CD8-positive, alpha-beta memory T cell (primary cell): ENCODE data around the gene ITPRID2. TPM values are rescaled to one million over a fixed set of nuclear protein-coding genes. Genes with fewer than 3 reads are reported as not detected.

Source experiments
- CTCF ChIA-PET: fragments of 350-600 bp; sonication (Branson Sonifier 250); formaldehyde crosslinking; loops from one replicate; lab custom pipeline; 2021; ENCODE audit warnings: antibody characterized with exemption; lab: Charles Lee
- POLR2A ChIA-PET: fragments of 350-600 bp; sonication (Branson Sonifier 250); formaldehyde crosslinking; loops from one replicate; lab custom pipeline; 2021; ENCODE audit warnings: antibody characterized with exemption; lab: Charles Lee
- DNase-seq, 5 donors: peaks; one replicate each; pipeline versions ENCODE4 v3.0.0 to v3.0.0-alpha.2; 2020 to 2022; ENCODE audit warnings: mixed read lengths in 1 of 5
- H3K27ac ChIP-seq: one replicate; pipeline ENCODE4 v1.7.0; 2013; ENCODE audit warnings: low read depth, mild to moderate bottlenecking, low read length, moderate library complexity
- H3K27me3 ChIP-seq: 2 replicates; pipeline ENCODE4 v1.7.0; 2013; ENCODE audit warnings: low read length, mild to moderate bottlenecking; ENCODE audit not compliant: insufficient read depth, poor library complexity, severe bottlenecking
- H3K36me3 ChIP-seq: 2 replicates; pipeline ENCODE4 v1.7.0; 2013; ENCODE audit warnings: mild to moderate bottlenecking, low read length, moderate library complexity; ENCODE audit not compliant: insufficient read depth
- H3K4me1 ChIP-seq: 2 replicates; pipeline ENCODE4 v1.7.0; 2013; ENCODE audit warnings: mild to moderate bottlenecking, low read length, moderate library complexity; ENCODE audit not compliant: insufficient read depth
- H3K4me3 ChIP-seq: 2 replicates; pipeline ENCODE4 v1.7.0; 2013; ENCODE audit warnings: mild to moderate bottlenecking, low read length
- H3K9me3 ChIP-seq: 2 replicates; pipeline ENCODE4 v1.7.0; 2013; ENCODE audit warnings: mild to moderate bottlenecking, low read length
- H3K27ac Mint-ChIP-seq, 8 donors: one replicate each; pipeline ENCODE4 v1.8.0; 2020 to 2021; ENCODE audit warnings: mixed read lengths in 8 of 8, mild to moderate bottlenecking in 6 of 8, inconsistent platforms in 3 of 8, moderate library complexity in 3 of 8
- H3K27me3 Mint-ChIP-seq, 2 donors: one replicate each; pipeline ENCODE4 v1.8.0; 2020 to 2021; ENCODE audit warnings: mixed read lengths in 2 of 2, mild to moderate bottlenecking in 1 of 2, moderate library complexity in 1 of 2
- H3K36me3 Mint-ChIP-seq, 3 donors: one replicate each; pipeline ENCODE4 v1.8.0; 2020 to 2021; ENCODE audit warnings: mixed read lengths in 3 of 3, inconsistent platforms in 1 of 3, mild to moderate bottlenecking in 1 of 3
- H3K4me1 Mint-ChIP-seq, 3 donors: one replicate each; pipeline ENCODE4 v1.8.0; 2020 to 2021; ENCODE audit warnings: mixed read lengths in 3 of 3, inconsistent platforms in 1 of 3, mild to moderate bottlenecking in 1 of 3
- H3K4me3 Mint-ChIP-seq, 7 donors: one replicate each; pipeline ENCODE4 v1.8.0; 2020 to 2021; ENCODE audit warnings: mixed read lengths in 7 of 7, mild to moderate bottlenecking in 6 of 7, moderate library complexity in 4 of 7, inconsistent platforms in 2 of 7
- H3K9me3 Mint-ChIP-seq, 5 donors: one replicate each; pipeline ENCODE4 v1.8.0; 2020 to 2022; ENCODE audit warnings: mixed read lengths in 5 of 5, mild to moderate bottlenecking in 3 of 5, moderate library complexity in 2 of 5, inconsistent platforms in 1 of 5
- polyA plus RNA-seq: library from polyadenylated mRNA; unstranded; fragments of 300-500 nt; fragmentation: Illumina TruSeq; gene quantifications from one replicate; pipeline ENCODE4 v1.2.3, GENCODE V29; 2021
- total RNA-seq, 2 experiments: library from RNA; stranded (reverse); gene quantifications; one replicate each; pipeline ENCODE4 v1.2.3, GENCODE V29; 2021

ITPRID2 gene
- total and polyA plus RNA-seq, 3 experiments from 2014 or later, result 3.4 to 58.4 (median 51.8) TPM

GRCh38 chr2:181894381-181894780 lies 2.9 kb downstream of the ITPRID2 start:
- ChIA-PET CTCF (interaction anchor here (0.7 kb wide), 1 partner anchor 151 kb away, joined by 3 read pairs; no protein-coding TSS in a partner anchor), POLR2A (interaction anchor here (0.5 kb wide), 1 partner anchor 1168 kb away, joined by 7 read pairs; no protein-coding TSS in a partner anchor)
- peaks cover 32 to 55% (median 51%) of the 10 kb centered on the region in 3 donors for H3K4me1 Mint-ChIP-seq
- H3K27me3 Mint-ChIP-seq, result peaks cover 2 to 15% of the 10 kb centered on the region in 2 donors
- Histone ChIP-seq H3K4me3 (no peak overlapping the region), H3K4me1 (peaks cover 10% of the 10 kb centered on the region), H3K27me3 (no peaks in the 10 kb centered on the region), H3K9me3 (no peaks in the 10 kb centered on the region), H3K36me3 (no peaks in the 10 kb centered on the region), H3K27ac (no peak overlapping the region)
- H3K27ac Mint-ChIP-seq, result no peak overlapping the region
- peaks cover 3 to 23% (median 5%) of the 10 kb centered on the region in 3 donors for H3K36me3 Mint-ChIP-seq
- DNase-seq, result no peak
- H3K4me3 Mint-ChIP-seq, result peak overlapping the region in 1 of 7 donors; percentile 4
- H3K9me3 Mint-ChIP-seq, result no peaks in the 10 kb centered on the region

- H3K9me3 ChIP-seq, result no peaks in the 10 kb centered on the region
- ChIA-PET POLR2A (interaction anchor here (0.6 kb wide), 1 partner anchor 64 kb away, joined by 3 read pairs; no protein-coding TSS in a partner anchor), CTCF (no interaction called here)
- no peaks in the 10 kb centered on the region for H3K36me3 ChIP-seq
- H3K27ac Mint-ChIP-seq, result peak overlapping the region in 2 of 8 donors; percentile 26 to 42
- peaks cover 38 to 67% (median 64%) of the 10 kb centered on the region in 3 donors for H3K4me1 Mint-ChIP-seq
- H3K27me3 ChIP-seq, result no peaks in the 10 kb centered on the region
- DNase-seq, result no peak
- H3K36me3 Mint-ChIP-seq, result peaks cover 3 to 37% (median 7%) of the 10 kb centered on the region in 3 donors
- peaks cover 0 to 3% of the 10 kb centered on the region in 2 donors for H3K27me3 Mint-ChIP-seq
- H3K4me3 ChIP-seq, result no peak overlapping the region
- peaks cover 15% of the 10 kb centered on the region for H3K4me1 ChIP-seq
- peak overlapping the region in 1 of 7 donors; percentile 41 for H3K4me3 Mint-ChIP-seq
- H3K27ac ChIP-seq, result no peak overlapping the region
- no peaks in the 10 kb centered on the region for H3K9me3 Mint-ChIP-seq
Measured at GRCh38 chr2:181895818-181896217, 4.3 kb downstream of the ITPRID2 start.

- Mint-ChIP-seq H3K9me3 (no peaks in the 10 kb centered on the region), H3K36me3 (peaks cover 3 to 40% (median 10%) of the 10 kb centered on the region in 3 donors), H3K27ac (peak overlapping the region in 1 of 8 donors; percentile 56), H3K4me1 (peaks cover 36 to 63% (median 60%) of the 10 kb centered on the region in 3 donors), H3K27me3 (no peaks in the 10 kb centered on the region), H3K4me3 (no peak overlapping the region)
- Histone ChIP-seq H3K4me1 (peaks cover 15% of the 10 kb centered on the region), H3K27ac (no peak overlapping the region), H3K4me3 (no peak overlapping the region), H3K9me3 (no peaks in the 10 kb centered on the region), H3K27me3 (no peaks in the 10 kb centered on the region), H3K36me3 (no peaks in the 10 kb centered on the region)
- POLR2A ChIA-PET, result interaction anchor here (0.6 kb wide), 1 partner anchor 63 kb away, joined by 3 read pairs; no protein-coding TSS in a partner anchor
- DNase-seq, result no peak
- CTCF ChIA-PET, result no interaction called here
Measured at GRCh38 chr2:181896286-181896685, 4.8 kb downstream of the ITPRID2 start.

GRCh38 chr2:181900007-181900651 lies 8.6 kb downstream of the ITPRID2 start:
- Mint-ChIP-seq H3K36me3 (peaks cover 3 to 57% (median 18%) of the 10 kb centered on the region in 3 donors), H3K4me3 (no peak overlapping the region), H3K27ac (peak overlapping the region in 2 of 8 donors; percentile 3 to 44), H3K27me3 (no peaks in the 10 kb centered on the region), H3K4me1 (peaks cover 16 to 46% (median 44%) of the 10 kb centered on the region in 3 donors), H3K9me3 (no peaks in the 10 kb centered on the region)
- H3K27me3 ChIP-seq, result no peaks in the 10 kb centered on the region
- no peak for DNase-seq
- H3K4me1 ChIP-seq, result peaks cover 5% of the 10 kb centered on the region
- ChIA-PET POLR2A (no interaction called here), CTCF (interaction anchor here (0.9 to 3.4 kb wide), 2 partner anchors 8 to 14 kb away, joined by 3 to 12 read pairs; partner anchors contain the start of gene ITPRID2)
- no peaks in the 10 kb centered on the region for H3K9me3 ChIP-seq
- no peak overlapping the region for H3K4me3 ChIP-seq
- no peak overlapping the region for H3K27ac ChIP-seq
- peaks cover 4% of the 10 kb centered on the region for H3K36me3 ChIP-seq

- no peaks in the 10 kb centered on the region for H3K9me3 ChIP-seq
- Mint-ChIP-seq H3K4me1 (peaks cover 10 to 41% (median 29%) of the 10 kb centered on the region in 3 donors), H3K27ac (no peak overlapping the region), H3K9me3 (no peaks in the 10 kb centered on the region), H3K36me3 (peaks cover 8 to 59% (median 16%) of the 10 kb centered on the region in 3 donors), H3K27me3 (no peaks in the 10 kb centered on the region), H3K4me3 (no peak overlapping the region)
- H3K4me3 ChIP-seq, result no peak overlapping the region
- H3K27me3 ChIP-seq, result no peaks in the 10 kb centered on the region
- H3K27ac ChIP-seq, result no peak overlapping the region
- ChIA-PET POLR2A (no interaction called here), CTCF (interaction anchor here (2.1 to 3.4 kb wide), 2 partner anchors 11 to 160 kb away, joined by 7 to 12 read pairs; partner anchors contain the start of gene ITPRID2)
- no peak for DNase-seq
- H3K36me3 ChIP-seq, result peaks cover 4% of the 10 kb centered on the region
- peaks cover 5% of the 10 kb centered on the region for H3K4me1 ChIP-seq
Measured at GRCh38 chr2:181902625-181903024, 11.1 kb downstream of the ITPRID2 start.

GRCh38 chr2:181904022-181904632 lies 12.6 kb downstream of the ITPRID2 start:
- Mint-ChIP-seq H3K27me3 (no peaks in the 10 kb centered on the region), H3K4me1 (peaks cover 11 to 40% (median 31%) of the 10 kb centered on the region in 3 donors), H3K36me3 (peaks cover 5 to 60% (median 16%) of the 10 kb centered on the region in 3 donors), H3K4me3 (no peak overlapping the region), H3K9me3 (no peaks in the 10 kb centered on the region), H3K27ac (peak overlapping the region in 1 of 8 donors; percentile 5)
- POLR2A ChIA-PET, result no interaction called here
- Histone ChIP-seq H3K9me3 (no peaks in the 10 kb centered on the region), H3K27ac (no peak overlapping the region), H3K4me1 (peaks cover 5% of the 10 kb centered on the region), H3K36me3 (peaks cover 4% of the 10 kb centered on the region), H3K27me3 (no peaks in the 10 kb centered on the region), H3K4me3 (no peak overlapping the region)
- CTCF ChIA-PET, result interaction anchor here (1.0 to 2.1 kb wide), 3 partner anchors 13 to 161 kb away, joined by 3 to 7 read pairs (median 3); no protein-coding TSS in a partner anchor
- DNase-seq, result peak in 2 of 5 donors; percentile 5 to 32

- ChIA-PET CTCF (no interaction called here), POLR2A (no interaction called here)
- no peak for DNase-seq
- H3K9me3 ChIP-seq, result no peaks in the 10 kb centered on the region
- no peak overlapping the region for H3K27ac ChIP-seq
- peaks cover 5 to 29% (median 16%) of the 10 kb centered on the region in 3 donors for H3K4me1 Mint-ChIP-seq
- H3K4me3 ChIP-seq, result no peak overlapping the region
- H3K4me3 Mint-ChIP-seq, result no peak overlapping the region
- peaks cover 1% of the 10 kb centered on the region for H3K36me3 ChIP-seq
- H3K27ac Mint-ChIP-seq, result no peak overlapping the region
- H3K4me1 ChIP-seq, result no peaks in the 10 kb centered on the region
- peaks cover 5 to 51% (median 11%) of the 10 kb centered on the region in 3 donors for H3K36me3 Mint-ChIP-seq
- H3K27me3 ChIP-seq, result no peaks in the 10 kb centered on the region
- H3K9me3 Mint-ChIP-seq, result no peaks in the 10 kb centered on the region
- no peaks in the 10 kb centered on the region for H3K27me3 Mint-ChIP-seq
Measured at GRCh38 chr2:181907057-181907456, 15.5 kb downstream of the ITPRID2 start.
